Stimulated activated CD8-positive, alpha-beta memory T cell treated with anti-CD3 and anti-CD28 coated beads, Interleukin-7, amount 100 ng/mL, for 48 hours (primary cell): ENCODE measurements around the gene PPEF1.
"Not testable (repeated sequence)": the region's sequence is repeated elsewhere in the genome, so short reads cannot be mapped to it uniquely, and the experiment has no call there.

Source experiments
- DNase-seq, 2 donors: peaks; one replicate each; pipeline ENCODE4 v3.0.0-alpha.2; 2020; ENCODE audit warnings: low read depth in 1 of 2; ENCODE audit errors: extremely low read depth in 1 of 2

PPEF1 gene

GRCh38 chrX:18701621-18702361 is 5.7 kb upstream of the PPEF1 start:
- no peak for DNase-seq

GRCh38 chrX:18702362-18703195 is 4.9 kb upstream of the PPEF1 start:
- DNase-seq = no peak

GRCh38 chrX:18709833-18710232 is 2.4 kb downstream of the PPEF1 start:
- no peak for DNase-seq

- no peak for DNase-seq
Observed at GRCh38 chrX:18714910-18715309, 7.5 kb downstream of the PPEF1 start.

GRCh38 chrX:18719852-18720251 is 12.4 kb downstream of the PPEF1 start:
- no peak for DNase-seq

- no peak for DNase-seq
Observed at GRCh38 chrX:18721683-18722499, 14.4 kb downstream of the PPEF1 start.

- DNase-seq = no peak
Observed at GRCh38 chrX:18722500-18723071, 15.1 kb downstream of the PPEF1 start.

GRCh38 chrX:18725310-18725943 is 18.0 kb downstream of the PPEF1 start:
- DNase-seq = no peak

GRCh38 chrX:18733287-18733686 is 25.8 kb downstream of the PPEF1 start:
- DNase-seq = no peak

- DNase-seq = not testable (repeated sequence)
Observed at GRCh38 chrX:18739609-18740008, 32.2 kb downstream of the PPEF1 start.

- no peak for DNase-seq
Observed at GRCh38 chrX:18748499-18748898, 41.1 kb downstream of the PPEF1 start.

GRCh38 chrX:18753631-18754030 is 46.2 kb downstream of the PPEF1 start:
- DNase-seq = no peak

- no peak for DNase-seq
Observed at GRCh38 chrX:18755651-18756050, 48.2 kb downstream of the PPEF1 start.

- DNase-seq = no peak
Observed at GRCh38 chrX:18757956-18758932, 50.8 kb downstream of the PPEF1 start.

GRCh38 chrX:18761750-18762149 is 54.3 kb downstream of the PPEF1 start:
- DNase-seq = no peak

GRCh38 chrX:18763106-18763505 is 55.7 kb downstream of the PPEF1 start:
- DNase-seq = not testable (repeated sequence)

GRCh38 chrX:18769364-18769763 is 61.9 kb downstream of the PPEF1 start:
- DNase-seq = no peak

- DNase-seq = no peak
Observed at GRCh38 chrX:18769812-18770573, 62.5 kb downstream of the PPEF1 start.

GRCh38 chrX:18789916-18790315 is 82.5 kb downstream of the PPEF1 start:
- DNase-seq = no peak
